Activated T-cell treated with anti-CD3 and anti-CD28 coated beads, Interleukin-2, amount 50 U/mL, for 4 hours (primary cell): ENCODE measurements around the gene ARHGAP24. TPM values are rescaled to one million over a fixed set of nuclear protein-coding genes. Genes with fewer than 3 reads are reported as not detected.
"Not testable (repeated sequence)": the region's sequence is repeated elsewhere in the genome, so short reads cannot be mapped to it uniquely, and the experiment has no call there.

ENCODE experiments used
- ATAC-seq, 2 donors: fragments of 200-7000 bp; cut with Tn5 transposase; one replicate each; pipeline ENCODE4 v1.10.0; 2021
- DNase-seq: peaks from one replicate; pipeline ENCODE4 v3.0.0-alpha.2; 2020
- H3K27me3 Mint-ChIP-seq: one replicate; pipeline ENCODE4 v1.8.0; 2021; ENCODE audit warnings: low read depth, mixed read lengths
- H3K36me3 Mint-ChIP-seq: one replicate; pipeline ENCODE4 v1.8.0; 2022; ENCODE audit warnings: mixed read lengths; ENCODE audit not compliant: insufficient read depth
- H3K4me1 Mint-ChIP-seq: one replicate; pipeline ENCODE4 v1.8.0; 2021; ENCODE audit warnings: low read depth, mixed read lengths
- H3K4me3 Mint-ChIP-seq: one replicate; pipeline ENCODE4 v1.8.0; 2021; ENCODE audit warnings: mild to moderate bottlenecking, moderate library complexity, mixed read lengths
- H3K9me3 Mint-ChIP-seq: one replicate; pipeline ENCODE4 v1.8.0; 2021; ENCODE audit warnings: mixed read lengths
- total RNA-seq, 3 donors: library from RNA; stranded (reverse); gene quantifications; one replicate each; pipeline ENCODE4 v1.2.1, GENCODE V29; 2021

Gene ARHGAP24
- total RNA-seq, 3 donors from 2014 or later: 0.29 to 1.5 (median 0.46) TPM

GRCh38 chr4:86015412-86016350 is 540.7 kb downstream of the ARHGAP24 start:
- no peak for DNase-seq
- H3K27me3 Mint-ChIP-seq: no peaks in the 10 kb centered on the region
- ATAC-seq: no peak
- H3K36me3 Mint-ChIP-seq: no peaks in the 10 kb centered on the region
- H3K9me3 Mint-ChIP-seq: no peaks in the 10 kb centered on the region
- no peaks in the 10 kb centered on the region for H3K4me1 Mint-ChIP-seq
- H3K4me3 Mint-ChIP-seq: no peak overlapping the region

GRCh38 chr4:86019362-86019761 is 544.4 kb downstream of the ARHGAP24 start:
- Mint-ChIP-seq H3K9me3 (no peaks in the 10 kb centered on the region), H3K4me3 (no peak overlapping the region), H3K36me3 (no peaks in the 10 kb centered on the region), H3K4me1 (no peaks in the 10 kb centered on the region), H3K27me3 (no peaks in the 10 kb centered on the region)
- no peak for ATAC-seq
- no peak for DNase-seq

DNA sequence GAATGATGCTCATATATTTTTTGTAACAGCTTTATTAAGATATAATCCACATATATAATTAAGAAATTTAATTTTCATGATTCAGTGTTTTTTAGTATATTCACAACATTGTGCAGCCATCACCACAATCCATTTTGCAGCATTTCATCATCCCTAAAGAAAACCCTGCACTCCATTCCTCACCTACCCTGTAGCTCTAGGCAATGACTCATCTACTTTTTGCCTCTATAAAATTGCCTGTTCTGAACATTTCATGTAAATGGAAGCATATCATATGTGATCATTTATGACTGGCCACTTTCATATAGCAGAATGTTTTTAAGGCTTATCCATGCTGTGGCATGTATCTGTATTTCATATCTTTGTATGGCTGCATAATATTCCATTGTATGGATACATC is 545.0 kb downstream of the ARHGAP24 start:
- H3K4me1 Mint-ChIP-seq: no peaks in the 10 kb centered on the region
- H3K4me3 Mint-ChIP-seq: no peak overlapping the region
- no peaks in the 10 kb centered on the region for H3K36me3 Mint-ChIP-seq
- DNase-seq (no peak), ATAC-seq (no peak)
- H3K9me3 Mint-ChIP-seq: no peaks in the 10 kb centered on the region
- no peaks in the 10 kb centered on the region for H3K27me3 Mint-ChIP-seq

GRCh38 chr4:86021671-86022070 is 546.7 kb downstream of the ARHGAP24 start:
- not testable (repeated sequence) for DNase-seq, ATAC-seq, H3K4me1 Mint-ChIP-seq, H3K36me3 Mint-ChIP-seq, H3K27me3 Mint-ChIP-seq, H3K9me3 Mint-ChIP-seq, H3K4me3 Mint-ChIP-seq

- no peak overlapping the region for H3K4me3 Mint-ChIP-seq
- DNase-seq (no peak), ATAC-seq (no peak)
- no peaks in the 10 kb centered on the region for H3K36me3 Mint-ChIP-seq
- no peaks in the 10 kb centered on the region for H3K9me3 Mint-ChIP-seq
- H3K4me1 Mint-ChIP-seq: no peaks in the 10 kb centered on the region
- H3K27me3 Mint-ChIP-seq: no peaks in the 10 kb centered on the region
These were observed 551.8 kb downstream of the ARHGAP24 start for GRCh38 chr4:86026720-86027119.

DNA sequence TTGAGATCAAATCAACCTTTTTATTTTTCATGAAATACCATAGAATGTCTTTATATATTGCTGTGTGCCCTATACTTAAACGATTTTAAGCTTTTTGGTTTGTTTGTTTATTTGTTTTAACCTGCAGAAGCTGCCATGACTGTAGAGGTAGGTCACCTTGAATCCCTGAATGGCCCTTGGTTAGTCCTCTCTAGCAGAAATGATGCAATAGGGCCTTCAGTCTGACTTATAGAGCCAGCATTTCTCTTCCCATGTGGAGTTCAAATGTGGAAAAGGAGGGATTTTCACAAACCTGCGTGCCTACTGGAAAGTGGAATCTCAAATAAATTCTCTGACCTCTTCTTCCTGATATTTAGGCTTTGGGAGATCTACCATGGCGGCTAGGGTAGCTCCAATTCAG is 557.0 kb downstream of the ARHGAP24 start:
- Mint-ChIP-seq H3K9me3 (no peaks in the 10 kb centered on the region), H3K27me3 (no peaks in the 10 kb centered on the region), H3K4me1 (no peaks in the 10 kb centered on the region), H3K36me3 (no peaks in the 10 kb centered on the region), H3K4me3 (no peak overlapping the region)
- no peak for ATAC-seq
- DNase-seq: no peak

DNA sequence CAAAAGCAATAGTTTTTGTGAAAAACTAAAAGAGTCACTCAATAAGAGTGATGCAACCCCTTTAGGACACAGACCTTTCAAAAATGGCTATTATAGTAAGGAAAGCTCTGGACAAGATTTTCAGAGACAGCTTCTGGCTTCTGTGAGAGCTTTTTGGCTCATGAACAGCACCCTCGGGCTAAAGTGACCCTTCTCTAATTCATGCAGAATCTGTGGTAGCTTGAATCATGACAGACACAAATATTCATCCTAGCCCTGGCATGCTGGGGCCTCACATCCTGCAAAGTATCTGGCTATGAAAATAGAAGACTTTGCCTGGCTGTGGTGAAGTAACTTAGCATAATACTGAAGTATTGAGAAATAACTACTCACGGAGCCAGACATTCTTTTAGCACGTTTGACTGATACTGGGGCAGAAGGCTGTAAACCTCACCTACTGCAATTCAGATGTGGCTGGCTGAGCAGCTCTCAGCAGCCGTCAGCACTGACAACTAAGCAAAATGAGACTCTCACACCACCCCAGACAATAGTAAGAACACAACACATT is 557.6 kb downstream of the ARHGAP24 start:
- Mint-ChIP-seq H3K36me3 (no peaks in the 10 kb centered on the region), H3K4me3 (no peak overlapping the region), H3K27me3 (no peaks in the 10 kb centered on the region), H3K4me1 (no peaks in the 10 kb centered on the region), H3K9me3 (no peaks in the 10 kb centered on the region)
- ATAC-seq (no peak), DNase-seq (no peak)

DNA sequence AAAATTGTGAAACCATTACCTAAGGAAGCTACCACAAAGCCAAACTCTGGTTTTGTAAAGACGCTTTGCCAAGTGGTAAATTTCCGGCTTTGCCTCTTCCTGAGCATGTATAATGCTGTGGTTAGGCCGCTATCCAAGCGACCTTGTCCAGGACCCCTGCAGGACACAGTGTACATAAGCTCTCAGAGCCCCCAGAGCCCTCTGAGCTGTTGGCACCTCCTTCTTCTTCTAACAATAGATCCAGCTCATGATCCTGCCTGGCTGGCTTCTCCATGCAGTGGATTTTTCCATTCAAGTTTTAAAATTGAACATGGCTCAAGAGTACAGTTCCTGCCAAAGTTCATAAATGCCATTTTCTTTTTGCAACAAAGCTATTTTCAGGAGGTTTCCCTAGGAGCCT is 558.2 kb downstream of the ARHGAP24 start:
- H3K36me3 Mint-ChIP-seq: no peaks in the 10 kb centered on the region
- no peaks in the 10 kb centered on the region for H3K27me3 Mint-ChIP-seq
- no peak for ATAC-seq
- H3K4me1 Mint-ChIP-seq: no peaks in the 10 kb centered on the region
- no peak for DNase-seq
- H3K9me3 Mint-ChIP-seq: no peaks in the 10 kb centered on the region
- H3K4me3 Mint-ChIP-seq: no peak overlapping the region

- Mint-ChIP-seq H3K27me3 (no peaks in the 10 kb centered on the region), H3K36me3 (no peaks in the 10 kb centered on the region), H3K4me1 (no peaks in the 10 kb centered on the region), H3K4me3 (no peak overlapping the region), H3K9me3 (no peaks in the 10 kb centered on the region)
- DNase-seq (no peak), ATAC-seq (no peak)
These were observed 559.7 kb downstream of the ARHGAP24 start for GRCh38 chr4:86034616-86035015.

DNA sequence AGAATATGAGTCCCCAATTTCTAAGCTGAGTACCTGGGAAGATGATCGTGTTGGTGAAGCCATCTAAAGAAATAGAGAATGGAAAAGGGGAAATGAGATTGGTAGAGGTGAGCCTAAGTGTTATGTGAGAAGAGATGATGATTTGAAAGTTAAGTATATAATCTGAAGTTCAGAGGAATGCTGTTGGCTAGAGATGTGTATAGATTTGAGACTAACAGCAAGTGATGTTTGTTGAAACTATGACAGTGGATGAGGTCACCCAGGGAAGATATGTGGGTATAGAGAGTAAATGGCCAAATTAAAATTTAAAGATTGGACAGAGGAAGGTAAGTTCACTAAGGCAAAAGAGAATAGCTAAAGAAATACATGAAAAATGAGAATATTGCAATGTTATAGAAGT is 560.7 kb downstream of the ARHGAP24 start:
- no peaks in the 10 kb centered on the region for H3K27me3 Mint-ChIP-seq
- no peaks in the 10 kb centered on the region for H3K36me3 Mint-ChIP-seq
- H3K4me1 Mint-ChIP-seq: no peaks in the 10 kb centered on the region
- H3K9me3 Mint-ChIP-seq: no peaks in the 10 kb centered on the region
- DNase-seq (no peak), ATAC-seq (no peak)
- no peak overlapping the region for H3K4me3 Mint-ChIP-seq

GRCh38 chr4:86036736-86037135 is 561.8 kb downstream of the ARHGAP24 start:
- no peak for DNase-seq
- Mint-ChIP-seq H3K9me3 (no peaks in the 10 kb centered on the region), H3K4me3 (no peak overlapping the region), H3K36me3 (no peaks in the 10 kb centered on the region), H3K27me3 (no peaks in the 10 kb centered on the region), H3K4me1 (no peaks in the 10 kb centered on the region)
- no peak for ATAC-seq

DNA sequence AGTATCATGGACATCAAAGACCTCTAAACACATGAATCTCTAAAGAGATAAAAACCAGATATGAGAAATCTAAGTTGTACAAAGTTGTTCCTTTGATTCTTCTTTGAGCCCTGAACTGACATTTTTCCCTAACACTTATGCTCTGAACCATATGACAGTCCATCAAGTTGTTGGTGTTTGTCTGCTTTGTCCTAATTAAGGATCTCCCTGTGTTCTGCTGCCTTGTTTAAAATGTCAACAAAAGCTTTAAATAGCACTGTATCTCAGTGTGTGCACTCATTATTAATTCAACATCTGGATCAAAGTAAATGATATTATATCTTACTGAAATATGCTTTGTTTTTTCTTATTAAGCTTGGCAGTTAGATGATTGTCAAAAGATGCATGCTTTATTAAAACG is 563.1 kb downstream of the ARHGAP24 start:
- no peak for ATAC-seq
- Mint-ChIP-seq H3K27me3 (no peaks in the 10 kb centered on the region), H3K4me3 (no peak overlapping the region), H3K9me3 (no peaks in the 10 kb centered on the region), H3K36me3 (no peaks in the 10 kb centered on the region), H3K4me1 (no peaks in the 10 kb centered on the region)
- DNase-seq: no peak

DNA sequence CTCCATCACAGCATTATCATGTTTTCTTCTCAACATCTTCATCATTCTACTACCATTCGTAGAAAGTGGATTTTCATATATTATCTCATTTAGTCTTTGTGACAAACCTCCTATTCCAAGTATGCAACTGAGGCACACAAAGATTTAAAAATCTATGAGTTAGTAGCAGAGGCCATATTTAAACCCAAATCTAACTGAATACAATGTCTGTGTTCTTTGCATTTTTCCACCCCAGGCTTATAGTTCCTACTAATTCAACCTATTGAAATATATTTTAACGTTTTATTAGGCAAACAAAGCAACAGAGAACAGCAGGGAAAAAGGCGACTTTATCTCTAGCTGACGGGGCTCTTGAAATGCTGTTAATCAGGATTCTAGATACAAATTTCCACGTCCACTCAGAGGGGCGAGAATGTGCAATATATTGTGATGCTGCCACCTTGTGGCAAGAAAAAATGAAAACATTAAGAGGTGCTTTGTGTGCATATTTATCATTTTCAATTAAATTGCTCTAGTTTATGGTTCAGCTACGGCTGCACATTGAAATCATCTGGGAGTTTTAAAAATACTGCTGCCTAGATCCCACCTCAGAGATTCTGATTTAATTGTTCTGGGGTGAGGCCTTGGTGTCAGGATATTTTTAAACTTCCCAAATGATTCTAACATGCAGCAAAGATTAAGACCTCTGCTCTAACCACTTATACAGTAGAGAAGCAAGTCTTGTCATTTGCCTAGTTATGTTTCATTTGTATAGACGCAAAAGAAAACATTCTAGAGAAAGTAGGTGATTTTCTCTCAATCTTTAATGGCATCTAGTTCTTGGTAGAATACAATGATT is 569.0 kb downstream of the ARHGAP24 start:
- Mint-ChIP-seq H3K4me3 (no peak overlapping the region), H3K36me3 (no peaks in the 10 kb centered on the region), H3K9me3 (no peaks in the 10 kb centered on the region), H3K4me1 (no peaks in the 10 kb centered on the region), H3K27me3 (no peaks in the 10 kb centered on the region)
- ATAC-seq (no peak), DNase-seq (no peak)

GRCh38 chr4:86044593-86044985 is 569.6 kb downstream of the ARHGAP24 start:
- no peaks in the 10 kb centered on the region for H3K36me3 Mint-ChIP-seq
- H3K27me3 Mint-ChIP-seq: no peaks in the 10 kb centered on the region
- no peak overlapping the region for H3K4me3 Mint-ChIP-seq
- no peaks in the 10 kb centered on the region for H3K4me1 Mint-ChIP-seq
- DNase-seq (no peak), ATAC-seq (no peak)
- no peaks in the 10 kb centered on the region for H3K9me3 Mint-ChIP-seq
